ENCODE data around the gene ARMC3.
A peak's percentile ranks its signal among the peaks of the same experiment; 100 is the strongest.

Gene ARMC3

DNA sequence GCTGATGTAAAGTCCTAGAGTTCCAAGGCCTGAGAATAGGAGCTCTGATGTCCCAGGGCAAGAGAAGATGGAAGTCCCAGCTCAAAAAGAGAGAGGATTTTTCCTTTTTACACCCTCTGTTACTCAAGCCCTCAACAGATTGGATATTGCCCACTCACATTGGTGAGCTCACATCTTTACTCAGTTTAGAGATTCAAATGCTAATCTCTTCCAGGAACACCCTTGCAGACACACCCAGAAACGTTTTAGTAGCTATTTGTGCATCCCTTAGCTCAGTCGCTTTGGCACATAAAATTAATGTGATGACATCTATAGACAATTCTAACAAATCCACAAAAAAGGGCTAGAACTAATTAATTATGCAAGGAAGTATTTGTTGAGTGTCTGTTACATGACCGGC, 27.1 kb downstream of the ARMC3 start:
- no peak overlapping the region for H3K4me3 ChIP-seq (ENCODE audit: control insufficient read depth, low read depth, low read length)
- no peak for DNase-seq (ENCODE audit: low read depth)
- TF ChIP-seq, protein P1, sequence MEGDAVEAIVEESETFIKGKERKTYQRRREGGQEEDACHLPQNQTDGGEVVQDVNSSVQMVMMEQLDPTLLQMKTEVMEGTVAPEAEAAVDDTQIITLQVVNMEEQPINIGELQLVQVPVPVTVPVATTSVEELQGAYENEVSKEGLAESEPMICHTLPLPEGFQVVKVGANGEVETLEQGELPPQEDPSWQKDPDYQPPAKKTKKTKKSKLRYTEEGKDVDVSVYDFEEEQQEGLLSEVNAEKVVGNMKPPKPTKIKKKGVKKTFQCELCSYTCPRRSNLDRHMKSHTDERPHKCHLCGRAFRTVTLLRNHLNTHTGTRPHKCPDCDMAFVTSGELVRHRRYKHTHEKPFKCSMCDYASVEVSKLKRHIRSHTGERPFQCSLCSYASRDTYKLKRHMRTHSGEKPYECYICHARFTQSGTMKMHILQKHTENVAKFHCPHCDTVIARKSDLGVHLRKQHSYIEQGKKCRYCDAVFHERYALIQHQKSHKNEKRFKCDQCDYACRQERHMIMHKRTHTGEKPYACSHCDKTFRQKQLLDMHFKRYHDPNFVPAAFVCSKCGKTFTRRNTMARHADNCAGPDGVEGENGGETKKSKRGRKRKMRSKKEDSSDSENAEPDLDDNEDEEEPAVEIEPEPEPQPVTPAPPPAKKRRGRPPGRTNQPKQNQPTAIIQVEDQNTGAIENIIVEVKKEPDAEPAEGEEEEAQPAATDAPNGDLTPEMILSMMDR (IDR thresholded peaks at IDR 0.05; ENCODE audit: control insufficient read depth, insufficient read depth, low read depth, low read length, missing control alignments) = no peak

DNA sequence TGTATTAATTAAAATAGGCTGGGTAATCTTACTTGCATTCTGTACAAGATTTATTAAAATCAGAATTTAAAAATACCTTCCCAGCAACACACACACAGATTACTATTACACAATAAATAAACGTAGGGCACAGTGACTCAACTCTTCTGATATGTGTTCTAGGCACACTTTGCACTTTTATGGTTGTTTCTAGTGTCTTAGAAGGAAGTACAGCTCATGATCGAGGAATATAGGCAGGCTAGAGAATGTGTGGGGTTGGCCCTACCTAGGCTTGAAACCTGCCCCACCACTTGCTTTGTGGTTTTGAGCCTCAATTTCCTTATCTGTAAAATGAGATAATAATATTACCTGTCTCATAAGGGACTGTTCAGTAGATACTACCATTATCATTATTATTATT, 30.5 kb downstream of the ARMC3 start:
- H3K4me3 ChIP-seq (ENCODE audit: control insufficient read depth, low read depth, low read length) = no peak overlapping the region
- no peak for DNase-seq (ENCODE audit: low read depth)
- TF ChIP-seq, protein P1 (IDR thresholded peaks at IDR 0.05; ENCODE audit: control insufficient read depth, insufficient read depth, low read depth, low read length, missing control alignments) = no peak

DNA sequence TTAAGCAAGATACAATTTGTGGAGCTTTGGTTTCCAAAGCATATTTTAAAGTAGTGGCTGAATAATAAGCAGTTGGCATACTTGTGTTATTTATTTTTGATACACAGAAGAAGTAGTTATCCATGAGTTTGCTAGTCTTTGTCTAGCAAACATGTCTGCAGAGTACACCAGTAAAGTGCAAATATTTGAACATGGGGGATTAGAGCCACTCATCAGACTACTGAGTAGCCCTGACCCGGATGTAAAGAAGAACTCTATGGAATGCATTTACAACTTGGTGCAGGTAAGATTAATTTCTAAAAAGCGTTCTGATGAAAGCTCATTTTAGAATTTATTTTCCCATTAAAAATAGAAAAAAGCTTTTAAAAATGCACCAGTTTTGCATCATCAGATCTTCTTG, 31.4 kb downstream of the ARMC3 start:
- no peak overlapping the region for H3K4me3 ChIP-seq (ENCODE audit: control insufficient read depth, low read depth, low read length)
- TF ChIP-seq, protein P1 (IDR thresholded peaks at IDR 0.05; ENCODE audit: control insufficient read depth, insufficient read depth, low read depth, low read length, missing control alignments) = no peak
- no peak for DNase-seq (ENCODE audit: low read depth)

DNA sequence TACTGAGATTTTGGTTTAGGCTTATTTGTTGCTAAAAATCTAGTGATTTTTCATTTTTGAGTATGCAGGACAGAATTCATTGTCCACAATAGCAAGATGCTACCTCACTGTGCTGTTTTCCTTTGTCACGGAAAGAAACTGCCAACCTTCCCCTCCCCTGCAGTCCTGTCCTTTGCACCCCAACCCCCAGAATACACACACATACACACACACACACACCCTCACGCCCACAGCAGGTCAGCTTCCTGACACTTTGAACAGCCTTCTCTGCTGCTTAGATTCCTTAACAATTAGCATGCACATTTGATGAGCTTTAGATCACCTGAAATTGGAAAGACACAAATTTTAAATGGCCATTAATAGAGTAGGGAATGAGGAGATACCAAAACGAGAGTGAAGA, 32.1 kb downstream of the ARMC3 start:
- no peak overlapping the region for H3K4me3 ChIP-seq (ENCODE audit: control insufficient read depth, low read depth, low read length)
- TF ChIP-seq, protein P1 (IDR thresholded peaks at IDR 0.05; ENCODE audit: control insufficient read depth, insufficient read depth, low read depth, low read length, missing control alignments) = no peak
- no peak for DNase-seq (ENCODE audit: low read depth)

DNA sequence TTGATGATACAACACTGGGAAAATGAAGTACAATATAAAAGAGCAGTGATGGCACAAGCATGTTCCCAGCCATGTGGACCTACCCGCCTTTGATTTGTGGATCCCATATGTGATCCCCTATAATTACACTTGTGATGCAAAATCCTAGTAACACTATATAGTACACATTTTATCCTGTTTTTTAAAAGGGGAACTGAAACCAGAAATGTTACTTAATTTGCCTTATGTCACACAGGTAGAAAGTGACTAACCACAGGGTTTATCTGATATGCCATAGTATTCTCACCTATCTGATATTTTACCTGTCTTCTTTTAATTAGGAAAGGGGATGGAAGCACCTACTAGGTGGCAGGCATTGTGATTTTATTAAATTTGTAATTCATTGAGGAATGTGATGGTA, 35.0 kb downstream of the ARMC3 start:
- no peak overlapping the region for H3K4me3 ChIP-seq (ENCODE audit: control insufficient read depth, low read depth, low read length)
- no peak for DNase-seq (ENCODE audit: low read depth)
- TF ChIP-seq, protein P1 (IDR thresholded peaks at IDR 0.05; ENCODE audit: control insufficient read depth, insufficient read depth, low read depth, low read length, missing control alignments) = no peak

DNA sequence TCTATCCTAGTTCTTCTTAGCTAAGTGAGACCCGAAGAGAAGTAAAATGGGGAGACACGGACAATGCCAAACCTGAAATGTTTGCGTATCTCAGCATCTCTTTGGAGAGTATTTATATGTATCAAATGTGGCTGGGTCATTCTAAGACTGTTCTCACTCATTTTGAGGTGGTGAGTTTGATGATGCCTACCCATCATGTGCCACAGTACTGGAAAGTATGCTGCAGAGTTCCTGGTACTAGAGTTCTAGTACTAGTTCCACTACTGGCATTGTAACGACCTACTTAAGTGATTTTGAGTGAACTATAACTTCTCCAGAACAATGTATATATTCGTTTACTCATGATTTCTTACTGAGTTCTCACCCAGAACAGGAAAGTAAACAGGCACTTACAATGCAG, 41.9 kb downstream of the ARMC3 start:
- DNase-seq (ENCODE audit: low read depth) = no peak
- TF ChIP-seq, protein P1 (IDR thresholded peaks at IDR 0.05; ENCODE audit: control insufficient read depth, insufficient read depth, low read depth, low read length, missing control alignments) = no peak
- H3K4me3 ChIP-seq (ENCODE audit: control insufficient read depth, low read depth, low read length) = no peak overlapping the region

DNA sequence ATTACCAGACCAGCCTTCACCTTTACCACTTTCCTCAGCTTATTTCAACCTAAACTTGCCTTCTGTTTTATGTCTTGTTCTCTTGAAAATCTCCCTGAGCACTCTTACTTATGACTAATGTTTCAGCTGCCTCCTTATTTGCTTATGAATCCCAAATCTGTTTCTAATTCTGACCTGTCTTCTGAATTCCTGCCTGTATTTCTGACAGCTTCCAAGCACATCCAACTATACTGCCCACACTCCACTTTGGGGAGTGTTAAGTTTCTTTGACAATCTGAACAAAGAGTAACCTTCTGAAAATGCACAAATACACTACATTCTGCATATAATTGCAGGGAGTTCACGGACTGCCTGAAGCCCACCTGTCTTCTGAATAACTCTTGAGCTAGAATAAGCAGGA, 48.7 kb downstream of the ARMC3 start:
- TF ChIP-seq, protein P1 (IDR thresholded peaks at IDR 0.05; ENCODE audit: control insufficient read depth, insufficient read depth, low read depth, low read length, missing control alignments) = no peak
- no peak overlapping the region for H3K4me3 ChIP-seq (ENCODE audit: control insufficient read depth, low read depth, low read length)
- peak; percentile 14 for DNase-seq (ENCODE audit: low read depth)
